GM12874 (cell line): ENCODE results near the gene RHOG.

ENCODE experiments used
- CTCF ChIP-seq: IDR thresholded peaks from 2 replicates; pipeline ENCODE4 v1.5.1; 2011; ENCODE audit warnings: low read depth, mild to moderate bottlenecking, control low read depth, low read length, moderate library complexity; ENCODE audit not compliant: insufficient read depth

RHOG gene

GRCh38 chr11:3857628-3858027 is 16.9 kb upstream of the RHOG start:
- TF ChIP-seq CTCF = no peak

- TF ChIP-seq CTCF = no peak
Observed at GRCh38 chr11:3856856-3857553, 16.2 kb upstream of the RHOG start.

GRCh38 chr11:3855808-3856491 is 15.2 kb upstream of the RHOG start:
- no peak for TF ChIP-seq CTCF

GRCh38 chr11:3854977-3855807 is 14.4 kb upstream of the RHOG start, which contains the start of gene STIM1:
TSS of gene STIM1 (plus strand) at chr11:3855664. CDS start at chr11:3856271, 607 bp downstream.
- peak; percentile 91 for TF ChIP-seq CTCF

- TF ChIP-seq CTCF = no peak
Observed at GRCh38 chr11:3854660-3854976, 13.9 kb upstream of the RHOG start.

- no peak for TF ChIP-seq CTCF
Observed at GRCh38 chr11:3853899-3854659, 13.3 kb upstream of the RHOG start.

GRCh38 chr11:3853545-3853842 is 12.7 kb upstream of the RHOG start:
- TF ChIP-seq CTCF = no peak
